ENCODE data around the gene GRAMD2B.
A peak's percentile ranks its signal among the peaks of the same experiment; 100 is the strongest.

GRAMD2B gene

GRCh38 chr5:126403876-126404275, 19.3 kb upstream of the GRAMD2B start:
- H3K27me3 ChIP-seq, result no peaks in the 10 kb centered on the region
- H3K9me3 ChIP-seq, result peaks cover 23% of the 10 kb centered on the region
- H3K4me3 ChIP-seq, result no peak overlapping the region
- H3K27ac ChIP-seq, result no peak overlapping the region
- H3K36me3 ChIP-seq, result no peaks in the 10 kb centered on the region
- no peak overlapping the region for H3K4me2 ChIP-seq
- H3K9ac ChIP-seq, result no peak overlapping the region
- no peaks in the 10 kb centered on the region for H4K20me1 ChIP-seq
- no peak for TF ChIP-seq Cebpa-rat (IDR thresholded peaks at IDR 0.05)
- no peaks in the 10 kb centered on the region for H3K4me1 ChIP-seq

DNA sequence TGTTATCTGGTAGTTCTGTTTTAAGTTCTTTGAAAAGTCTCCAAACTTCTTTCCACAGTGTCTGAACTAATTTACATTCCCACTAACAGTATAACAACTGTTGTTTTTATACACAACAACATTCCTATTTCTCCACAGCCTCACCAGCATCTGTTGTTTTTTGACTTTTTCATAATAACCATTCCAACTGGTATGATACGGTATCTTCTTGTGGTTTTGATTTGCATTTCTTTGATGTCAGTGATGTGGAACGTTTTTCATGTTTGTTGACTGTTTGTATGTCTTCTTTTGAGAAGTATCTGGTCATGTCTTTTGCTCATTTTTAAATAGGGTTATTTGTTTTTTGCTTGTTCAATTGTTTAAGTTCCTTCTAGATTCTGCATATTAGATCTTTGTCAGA, 12.6 kb upstream of the GRAMD2B start:
- Histone ChIP-seq H3K9me3 (peaks cover 12% of the 10 kb centered on the region), H3K27ac (no peak overlapping the region), H4K20me1 (no peaks in the 10 kb centered on the region), H3K9ac (no peak overlapping the region), H3K36me3 (no peaks in the 10 kb centered on the region), H3K4me1 (peaks cover 6% of the 10 kb centered on the region), H3K4me3 (no peak overlapping the region), H3K27me3 (no peaks in the 10 kb centered on the region), H3K4me2 (no peak overlapping the region)
- TF ChIP-seq Cebpa-rat (IDR thresholded peaks at IDR 0.05), result no peak

DNA sequence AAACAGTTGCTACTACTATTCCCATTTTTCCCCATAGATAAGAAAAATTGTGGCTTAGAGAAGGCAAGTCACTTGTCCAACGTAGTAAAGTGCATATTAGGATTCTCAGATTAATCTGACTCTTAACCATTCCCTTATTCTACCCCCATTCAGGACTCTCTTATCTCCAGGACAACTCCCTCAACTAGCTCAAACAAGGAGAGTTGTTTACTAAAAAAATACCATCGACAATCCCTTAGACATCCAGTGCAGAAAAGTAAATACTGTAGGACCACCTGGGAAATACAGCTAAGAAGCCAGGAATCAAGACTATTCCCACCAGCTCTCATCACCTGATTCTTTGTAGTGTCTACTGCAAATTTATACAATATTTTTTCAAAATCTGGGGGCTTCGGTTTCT, 9.4 kb upstream of the GRAMD2B start:
- Histone ChIP-seq H3K4me3 (no peak overlapping the region), H3K4me2 (no peak overlapping the region), H3K36me3 (no peaks in the 10 kb centered on the region), H3K9ac (no peak overlapping the region), H4K20me1 (no peaks in the 10 kb centered on the region), H3K4me1 (peaks cover 11% of the 10 kb centered on the region), H3K9me3 (peaks cover 12% of the 10 kb centered on the region), H3K27ac (no peak overlapping the region), H3K27me3 (no peaks in the 10 kb centered on the region)
- TF ChIP-seq Cebpa-rat (IDR thresholded peaks at IDR 0.05), result no peak

DNA sequence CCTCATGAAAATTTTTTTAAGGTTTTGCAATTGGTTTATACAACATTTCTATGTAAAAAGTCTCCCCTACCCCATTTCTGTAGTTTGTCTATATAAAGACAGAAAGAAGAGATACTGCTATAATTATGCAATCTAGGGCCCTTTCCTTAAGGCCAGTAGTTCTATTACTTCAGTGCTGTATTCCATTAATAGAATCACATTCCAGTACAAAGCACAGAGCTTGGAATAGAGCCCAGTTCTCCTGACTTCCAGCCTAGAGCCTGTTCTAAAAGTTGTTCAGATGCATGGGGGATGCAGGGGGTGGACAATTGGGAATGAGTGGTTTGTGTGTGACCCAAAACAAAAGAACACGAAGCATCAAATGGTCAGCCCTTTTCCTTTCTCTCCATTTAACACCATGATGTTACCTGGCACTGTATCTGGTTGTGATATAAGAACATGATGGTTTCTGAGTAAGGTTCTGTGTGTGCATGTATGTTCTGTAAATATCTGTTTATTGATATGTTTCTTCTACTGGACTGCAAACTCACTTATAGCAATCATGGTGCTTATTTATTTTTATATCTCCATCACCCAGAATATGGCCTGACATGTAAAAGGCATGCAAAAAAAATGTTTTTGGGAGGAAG, 8.2 kb upstream of the GRAMD2B start:
- TF ChIP-seq Cebpa-rat (IDR thresholded peaks at IDR 0.05), result no peak
- no peak overlapping the region for H3K9ac ChIP-seq
- H3K4me3 ChIP-seq, result no peak overlapping the region
- H3K27me3 ChIP-seq, result no peaks in the 10 kb centered on the region
- H3K9me3 ChIP-seq, result peaks cover 12% of the 10 kb centered on the region
- no peaks in the 10 kb centered on the region for H4K20me1 ChIP-seq
- H3K4me1 ChIP-seq, result peaks cover 11% of the 10 kb centered on the region
- H3K36me3 ChIP-seq, result no peaks in the 10 kb centered on the region
- peak overlapping the region; percentile 34 for H3K4me2 ChIP-seq
- no peak overlapping the region for H3K27ac ChIP-seq

- Histone ChIP-seq H3K9me3 (peaks cover 8% of the 10 kb centered on the region), H3K27me3 (no peaks in the 10 kb centered on the region), H3K9ac (no peak overlapping the region), H3K4me1 (peaks cover 11% of the 10 kb centered on the region), H3K36me3 (no peaks in the 10 kb centered on the region), H3K4me3 (no peak overlapping the region), H4K20me1 (no peaks in the 10 kb centered on the region), H3K27ac (no peak overlapping the region), H3K4me2 (peak overlapping the region; percentile 34; the same call in 1 of the 2 replicates)
- no peak for TF ChIP-seq Cebpa-rat (IDR thresholded peaks at IDR 0.05)
Observed at GRCh38 chr5:126415789-126416188, 7.4 kb upstream of the GRAMD2B start.

DNA sequence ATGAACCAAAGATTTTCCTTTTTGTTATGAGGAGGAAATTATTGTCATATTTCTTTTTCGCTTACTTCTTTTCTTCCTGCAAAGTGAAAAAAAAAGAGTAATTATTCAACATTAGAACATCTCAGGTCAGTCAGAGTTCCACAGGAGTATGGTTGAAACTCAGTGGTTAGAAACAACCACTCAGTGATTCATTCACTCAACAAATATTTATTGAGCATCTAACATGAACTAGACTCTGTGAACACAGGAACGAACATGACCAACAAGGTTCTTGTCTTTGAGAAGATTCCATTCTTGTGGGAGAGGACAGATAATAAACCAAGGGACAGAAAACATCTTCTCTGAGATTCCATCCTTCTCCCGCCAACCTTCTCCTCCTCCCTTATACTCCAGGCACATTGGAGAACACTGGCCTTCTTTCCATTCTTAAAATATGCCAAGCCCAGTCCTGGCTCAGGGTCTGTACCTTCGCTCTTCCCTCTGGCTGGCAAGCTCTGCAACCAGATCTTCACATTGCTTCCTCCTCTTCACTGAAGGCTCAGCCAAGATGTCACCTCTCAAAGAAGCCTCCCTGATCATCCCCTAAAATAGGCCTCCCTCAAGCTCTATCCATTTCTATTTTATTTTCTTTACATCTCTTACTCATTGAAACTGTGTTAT, 6.8 kb upstream of the GRAMD2B start:
- TF ChIP-seq Cebpa-rat (IDR thresholded peaks at IDR 0.05), result no peak

DNA sequence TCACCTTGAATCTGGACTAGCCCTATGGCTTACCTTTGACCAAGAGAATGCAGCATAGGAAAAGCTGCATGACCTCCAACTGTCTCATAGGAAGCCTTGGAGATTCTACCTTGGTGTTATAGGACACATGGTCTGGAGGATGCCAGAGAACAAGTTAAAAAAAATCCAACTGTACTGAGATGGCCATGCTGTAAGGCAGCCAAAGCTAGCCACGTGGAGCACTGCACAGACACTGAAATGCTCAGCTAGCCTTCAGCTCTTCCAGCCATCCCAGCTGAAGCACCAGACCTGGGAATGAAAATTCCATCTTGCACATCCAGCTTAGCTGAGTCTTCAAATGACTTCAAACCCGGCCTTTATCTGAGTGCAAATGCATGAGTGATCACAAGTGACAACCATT, 6.0 kb upstream of the GRAMD2B start:
- Histone ChIP-seq H3K27me3 (no peaks in the 10 kb centered on the region), H3K27ac (no peak overlapping the region), H3K4me2 (no peak overlapping the region), H3K9ac (no peak overlapping the region), H3K4me1 (peaks cover 11% of the 10 kb centered on the region), H3K4me3 (no peak overlapping the region), H3K36me3 (no peaks in the 10 kb centered on the region), H3K9me3 (no peaks in the 10 kb centered on the region), H4K20me1 (no peaks in the 10 kb centered on the region)
- no peak for TF ChIP-seq Cebpa-rat (IDR thresholded peaks at IDR 0.05)

More for the DNA sequence above, 6.8 kb upstream of the GRAMD2B start:
- H3K9ac ChIP-seq, result no peak overlapping the region
- H3K4me2 ChIP-seq, result no peak overlapping the region
- peaks cover 11% of the 10 kb centered on the region for H3K4me1 ChIP-seq
- H3K27ac ChIP-seq, result no peak overlapping the region
- H3K9me3 ChIP-seq, result peaks cover 1% of the 10 kb centered on the region
- no peak overlapping the region for H3K4me3 ChIP-seq
- no peaks in the 10 kb centered on the region for H3K36me3 ChIP-seq
- H3K27me3 ChIP-seq, result no peaks in the 10 kb centered on the region
- H4K20me1 ChIP-seq, result no peaks in the 10 kb centered on the region

DNA sequence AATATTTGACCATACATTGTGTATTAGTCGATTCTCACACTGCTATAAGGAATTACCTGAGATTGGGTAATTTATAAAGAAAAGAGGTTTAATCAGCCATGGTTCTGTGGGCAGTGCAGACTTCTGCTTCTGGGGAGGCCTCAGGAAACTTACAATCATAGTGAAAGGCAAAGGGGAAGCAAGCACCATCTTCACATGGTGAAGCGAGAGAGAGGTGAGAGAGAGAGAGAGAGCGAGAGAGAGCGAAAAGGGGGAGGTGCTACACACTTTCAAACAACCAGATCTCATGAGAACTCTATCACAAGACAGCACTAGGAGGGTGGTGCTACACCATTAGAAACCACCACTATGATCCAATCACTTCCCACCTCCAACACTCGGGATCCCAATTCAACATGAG, 4.1 kb upstream of the GRAMD2B start:
- no peak overlapping the region for H3K4me2 ChIP-seq
- peaks cover 11% of the 10 kb centered on the region; the same call in 1 of the 2 replicates for H3K9me3 ChIP-seq
- no peaks in the 10 kb centered on the region for H4K20me1 ChIP-seq
- no peaks in the 10 kb centered on the region for H3K36me3 ChIP-seq
- peaks cover 11% of the 10 kb centered on the region for H3K4me1 ChIP-seq
- H3K9ac ChIP-seq, result no peak overlapping the region
- no peak overlapping the region for H3K4me3 ChIP-seq
- H3K27me3 ChIP-seq, result peaks cover 8% of the 10 kb centered on the region
- no peak overlapping the region for H3K27ac ChIP-seq
- no peak for TF ChIP-seq Cebpa-rat (IDR thresholded peaks at IDR 0.05)

DNA sequence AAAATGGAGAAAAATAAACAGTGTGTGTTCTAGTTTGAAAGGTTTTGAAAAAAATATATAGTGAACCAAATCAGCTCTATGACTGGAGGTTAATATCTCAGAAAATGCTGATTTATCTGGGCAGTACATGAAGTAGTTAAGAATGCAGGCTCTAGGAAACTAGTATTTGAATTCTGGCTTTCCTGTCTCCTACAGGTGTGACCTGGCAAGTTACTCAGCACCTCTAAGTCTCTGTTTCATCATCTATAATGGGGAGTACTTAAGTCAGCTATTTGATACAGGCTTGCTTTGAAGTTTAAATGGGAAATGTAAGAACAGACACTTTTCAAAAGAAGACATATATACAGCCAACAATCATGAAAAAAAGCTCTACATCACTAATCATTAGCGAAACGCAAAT, 5.2 kb downstream of the GRAMD2B start:
- no peak overlapping the region for H3K4me3 ChIP-seq
- no peak overlapping the region for H3K4me2 ChIP-seq
- H3K9me3 ChIP-seq, result peaks cover 5% of the 10 kb centered on the region; the same call in 1 of the 2 replicates
- peaks cover 2% of the 10 kb centered on the region for H3K27me3 ChIP-seq
- H3K27ac ChIP-seq, result no peak overlapping the region
- no peak for TF ChIP-seq Cebpa-rat (IDR thresholded peaks at IDR 0.05)
- H3K36me3 ChIP-seq, result no peaks in the 10 kb centered on the region
- no peaks in the 10 kb centered on the region for H3K4me1 ChIP-seq
- no peaks in the 10 kb centered on the region for H4K20me1 ChIP-seq
- H3K9ac ChIP-seq, result no peak overlapping the region

DNA sequence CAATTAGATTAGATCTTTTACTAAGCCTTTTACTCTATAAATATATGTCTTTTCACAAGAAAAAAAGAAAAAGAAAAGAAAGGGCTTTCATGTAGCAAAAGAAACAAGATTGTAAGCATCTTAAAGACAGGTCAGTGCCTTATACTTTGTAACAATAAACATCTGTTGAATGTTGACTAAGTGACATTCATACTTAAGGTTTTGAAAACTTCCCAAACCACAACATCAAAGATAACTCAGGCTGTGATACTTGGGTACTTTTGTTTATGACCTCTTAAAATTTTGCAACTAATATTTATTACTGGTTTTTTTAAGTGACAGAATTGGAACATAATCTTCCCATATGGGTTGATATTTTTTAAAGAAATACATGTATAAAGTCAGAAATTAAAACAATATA, 7.4 kb downstream of the GRAMD2B start:
- Histone ChIP-seq H3K9ac (no peak overlapping the region), H3K9me3 (no peaks in the 10 kb centered on the region), H4K20me1 (no peaks in the 10 kb centered on the region), H3K4me1 (no peaks in the 10 kb centered on the region), H3K27ac (no peak overlapping the region), H3K4me3 (no peak overlapping the region), H3K27me3 (no peaks in the 10 kb centered on the region), H3K4me2 (no peak overlapping the region), H3K36me3 (no peaks in the 10 kb centered on the region)
- no peak for TF ChIP-seq Cebpa-rat (IDR thresholded peaks at IDR 0.05)
